ENCODE data around the gene RASSF5. TPM values are rescaled to one million over a fixed set of nuclear protein-coding genes. Genes with fewer than 3 reads are reported as not detected.

RASSF5 gene
- total and polyA plus RNA-seq, 9 of the 15 experiments (the other 6 are each of a cell fraction or from before 2014, with no cell fraction given) = 6.1 to 41.0 (median 25.2) TPM

DNA sequence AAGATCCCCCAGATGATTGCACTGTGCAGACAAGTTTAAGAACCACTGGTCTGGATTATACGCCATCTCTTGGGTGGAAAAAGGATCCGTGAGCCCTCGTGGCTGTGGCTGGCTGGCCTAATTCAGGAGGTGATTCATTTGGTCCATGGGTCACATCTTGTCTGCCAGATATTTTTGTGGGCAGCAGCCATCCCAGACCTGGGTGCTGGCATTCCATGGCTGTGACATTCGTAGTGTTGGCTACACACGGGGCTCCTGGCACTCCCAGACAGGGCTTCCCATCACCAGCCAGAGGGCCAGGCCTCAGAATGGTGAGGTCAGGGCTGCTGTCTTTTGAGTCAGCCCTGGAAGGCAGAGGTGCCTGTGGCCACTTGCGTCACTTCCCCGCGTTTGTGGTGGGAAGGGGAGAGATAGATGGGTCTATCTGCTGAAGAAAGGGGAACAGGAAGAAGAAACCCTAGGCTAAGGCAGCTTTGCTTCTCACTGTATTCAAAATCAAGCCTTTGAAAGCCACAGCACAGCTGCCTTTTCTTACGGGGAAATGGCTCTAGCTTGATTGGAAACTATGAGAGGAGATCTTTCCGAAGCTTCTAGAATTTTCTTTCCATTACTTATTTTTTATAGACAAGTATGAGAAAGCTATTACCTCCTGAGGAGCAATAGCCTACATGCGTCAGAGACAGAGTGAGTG is 72.6 kb downstream of the RASSF5 start (continued):
- TF ChIP-seq, protein P1, sequence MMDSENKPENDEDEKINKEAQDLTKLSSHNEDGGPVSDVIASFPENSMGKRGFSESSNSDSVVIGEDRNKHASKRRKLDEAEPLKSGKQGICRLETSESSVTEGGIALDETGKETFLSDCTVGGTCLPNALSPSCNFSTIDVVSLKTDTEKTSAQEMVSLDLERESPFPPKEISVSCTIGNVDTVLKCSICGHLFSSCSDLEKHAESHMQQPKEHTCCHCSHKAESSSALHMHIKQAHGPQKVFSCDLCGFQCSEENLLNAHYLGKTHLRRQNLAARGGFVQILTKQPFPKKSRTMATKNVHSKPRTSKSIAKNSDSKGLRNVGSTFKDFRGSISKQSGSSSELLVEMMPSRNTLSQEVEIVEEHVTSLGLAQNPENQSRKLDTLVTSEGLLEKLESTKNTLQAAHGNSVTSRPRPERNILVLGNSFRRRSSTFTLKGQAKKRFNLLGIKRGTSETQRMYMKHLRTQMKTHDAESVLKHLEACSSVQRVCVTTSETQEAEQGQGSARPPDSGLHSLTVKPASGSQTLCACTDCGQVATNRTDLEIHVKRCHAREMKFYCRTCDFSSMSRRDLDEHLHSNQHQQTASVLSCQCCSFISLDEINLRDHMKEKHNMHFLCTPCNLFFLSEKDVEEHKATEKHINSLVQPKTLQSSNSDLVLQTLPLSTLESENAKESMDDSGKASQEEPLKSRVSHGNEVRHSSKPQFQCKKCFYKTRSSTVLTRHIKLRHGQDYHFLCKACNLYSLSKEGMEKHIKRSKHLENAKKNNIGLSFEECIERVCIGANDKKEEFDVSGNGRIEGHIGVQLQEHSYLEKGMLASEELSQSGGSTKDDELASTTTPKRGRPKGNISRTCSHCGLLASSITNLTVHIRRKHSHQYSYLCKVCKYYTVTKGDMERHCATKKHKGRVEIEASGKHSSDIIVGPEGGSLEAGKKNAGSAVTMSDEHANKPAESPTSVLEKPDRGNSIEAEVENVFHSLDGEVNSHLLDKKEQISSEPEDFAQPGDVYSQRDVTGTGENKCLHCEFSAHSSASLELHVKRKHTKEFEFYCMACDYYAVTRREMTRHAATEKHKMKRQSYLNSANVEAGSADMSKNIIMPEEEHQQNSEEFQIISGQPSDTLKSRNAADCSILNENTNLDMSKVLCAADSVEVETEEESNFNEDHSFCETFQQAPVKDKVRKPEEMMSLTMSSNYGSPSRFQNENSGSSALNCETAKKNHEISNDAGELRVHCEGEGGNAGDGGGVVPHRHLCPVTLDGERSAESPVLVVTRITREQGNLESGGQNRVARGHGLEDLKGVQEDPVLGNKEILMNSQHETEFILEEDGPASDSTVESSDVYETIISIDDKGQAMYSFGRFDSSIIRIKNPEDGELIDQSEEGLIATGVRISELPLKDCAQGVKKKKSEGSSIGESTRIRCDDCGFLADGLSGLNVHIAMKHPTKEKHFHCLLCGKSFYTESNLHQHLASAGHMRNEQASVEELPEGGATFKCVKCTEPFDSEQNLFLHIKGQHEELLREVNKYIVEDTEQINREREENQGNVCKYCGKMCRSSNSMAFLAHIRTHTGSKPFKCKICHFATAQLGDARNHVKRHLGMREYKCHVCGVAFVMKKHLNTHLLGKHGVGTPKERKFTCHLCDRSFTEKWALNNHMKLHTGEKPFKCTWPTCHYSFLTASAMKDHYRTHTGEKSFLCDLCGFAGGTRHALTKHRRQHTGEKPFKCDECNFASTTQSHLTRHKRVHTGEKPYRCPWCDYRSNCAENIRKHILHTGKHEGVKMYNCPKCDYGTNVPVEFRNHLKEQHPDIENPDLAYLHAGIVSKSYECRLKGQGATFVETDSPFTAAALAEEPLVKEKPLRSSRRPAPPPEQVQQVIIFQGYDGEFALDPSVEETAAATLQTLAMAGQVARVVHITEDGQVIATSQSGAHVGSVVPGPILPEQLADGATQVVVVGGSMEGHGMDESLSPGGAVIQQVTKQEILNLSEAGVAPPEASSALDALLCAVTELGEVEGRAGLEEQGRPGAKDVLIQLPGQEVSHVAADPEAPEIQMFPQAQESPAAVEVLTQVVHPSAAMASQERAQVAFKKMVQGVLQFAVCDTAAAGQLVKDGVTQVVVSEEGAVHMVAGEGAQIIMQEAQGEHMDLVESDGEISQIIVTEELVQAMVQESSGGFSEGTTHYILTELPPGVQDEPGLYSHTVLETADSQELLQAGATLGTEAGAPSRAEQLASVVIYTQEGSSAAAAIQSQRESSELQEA (IDR thresholded peaks at IDR 0.05; ENCODE audit: low read depth) = no peak
- no peak for TF ChIP-seq TGIF2 (CRISPR knock-in tag; IDR thresholded peaks at IDR 0.05)
- no peak for TF ChIP-seq SLC30A9 (CRISPR knock-in tag; IDR thresholded peaks at IDR 0.05)
- TF ChIP-seq ZNF699 (CRISPR knock-in tag; IDR thresholded peaks at IDR 0.05; ENCODE audit: insufficient replicate concordance) = no peak
- TF ChIP-seq BMI1 (IDR thresholded peaks at IDR 0.05; ENCODE audit: low read length) = no peak
- no peak for TF ChIP-seq SETDB1 (IDR thresholded peaks at IDR 0.05; ENCODE audit: low read length)
- TF ChIP-seq, protein P2, sequence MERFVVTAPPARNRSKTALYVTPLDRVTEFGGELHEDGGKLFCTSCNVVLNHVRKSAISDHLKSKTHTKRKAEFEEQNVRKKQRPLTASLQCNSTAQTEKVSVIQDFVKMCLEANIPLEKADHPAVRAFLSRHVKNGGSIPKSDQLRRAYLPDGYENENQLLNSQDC (CRISPR knock-in tag; IDR thresholded peaks at IDR 0.05) = no peak
- no peak for TF ChIP-seq ZNF140 (CRISPR knock-in tag; IDR thresholded peaks at IDR 0.05)
- peak; percentile 34; the same call in 1 of the 2 replicates for TF ChIP-seq L3MBTL2 (IDR thresholded peaks at IDR 0.05)
- no peak for TF ChIP-seq NCOR1 (IDR thresholded peaks at IDR 0.05)
- TF ChIP-seq ZFPM2 (CRISPR knock-in tag; IDR thresholded peaks at IDR 0.05) = no peak
- TF ChIP-seq RCOR1 (IDR thresholded peaks at IDR 0.05; ENCODE audit: borderline replicate concordance in 1 of 2, low read depth in 2 of 2, low read length in 2 of 2) = peak in 1 of 2 experiments; percentile 66; a peak in 1 of 4 replicates
- TF ChIP-seq SIRT6 (IDR thresholded peaks at IDR 0.05; ENCODE audit: low read depth, low read length) = no peak
- no peak for TF ChIP-seq SMAD2 (IDR thresholded peaks at IDR 0.05; ENCODE audit: low read depth, low read length)
- TF ChIP-seq KAT2B (IDR thresholded peaks at IDR 0.05; ENCODE audit: low read depth, low read length) = no peak
- TF ChIP-seq, protein P3, sequence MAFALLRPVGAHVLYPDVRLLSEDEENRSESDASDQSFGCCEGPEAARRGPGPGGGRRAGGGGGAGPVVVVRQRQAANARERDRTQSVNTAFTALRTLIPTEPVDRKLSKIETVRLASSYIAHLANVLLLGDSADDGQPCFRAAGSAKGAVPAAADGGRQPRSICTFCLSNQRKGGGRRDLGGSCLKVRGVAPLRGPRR (CRISPR knock-in tag; IDR thresholded peaks at IDR 0.05) = no peak

Measured in K562 (cell line).